Smooth muscle cell (in vitro differentiated cells): Measurements from ENCODE around the gene LSM4. TPM values are rescaled to one million over a fixed set of nuclear protein-coding genes. Genes with fewer than 3 reads are reported as not detected.

ENCODE experiments used
- DNase-seq: peaks from one replicate; lab custom pipeline; 2025; ENCODE audit not compliant: unreplicated experiment; lab: John Stamatoyannopoulos, UW
- H2AFZ ChIP-seq: fragments of 200-600 bp; sonication (generic); 2 replicates; pipeline ENCODE4 v1.6.0; 2016; ENCODE audit warnings: antibody characterized with exemption, low read depth, mild to moderate bottlenecking
- H3F3A ChIP-seq: fragments of 200-600 bp; sonication (generic); 2 replicates; pipeline ENCODE4 v1.6.0; 2017; ENCODE audit warnings: antibody characterized with exemption, low read depth
- H3K27ac ChIP-seq: fragments of 200-600 bp; sonication (generic); 2 replicates; pipeline ENCODE4 v1.5.1; 2016; ENCODE audit warnings: low read depth, mild to moderate bottlenecking
- H3K27me3 ChIP-seq: fragments of 200-600 bp; sonication (generic); 2 replicates; pipeline ENCODE4 v1.6.1; 2016; ENCODE audit warnings: low read depth, mild to moderate bottlenecking
- H3K36me3 ChIP-seq: fragments of 200-600 bp; sonication (generic); 2 replicates; pipeline ENCODE4 v1.5.1; 2016; ENCODE audit warnings: low read depth
- H3K4me1 ChIP-seq: fragments of 200-600 bp; sonication (generic); 2 replicates; pipeline ENCODE4 v1.5.1; 2016; ENCODE audit warnings: low read depth
- H3K4me2 ChIP-seq: fragments of 200-600 bp; sonication (generic); 2 replicates; pipeline ENCODE4 v1.6.0; 2016; ENCODE audit warnings: mild to moderate bottlenecking
- H3K4me3 ChIP-seq: fragments of 200-600 bp; sonication (generic); 2 replicates; pipeline ENCODE4 v1.5.1; 2016; ENCODE audit warnings: mild to moderate bottlenecking
- H3K79me2 ChIP-seq: fragments of 200-600 bp; sonication (generic); 2 replicates; pipeline ENCODE4 v1.6.0; 2016; ENCODE audit warnings: low read depth, mild to moderate bottlenecking
- H3K9ac ChIP-seq: fragments of 200-600 bp; sonication (generic); 2 replicates; pipeline ENCODE4 v1.6.0; 2016; ENCODE audit warnings: low read depth
- H3K9me3 ChIP-seq: fragments of 200-600 bp; sonication (generic); replicated peaks from 2 replicates; pipeline ENCODE4 v1.5.1; 2016; ENCODE audit warnings: low read depth
- H4K20me1 ChIP-seq: fragments of 200-600 bp; sonication (generic); 2 replicates; pipeline ENCODE4 v1.6.0; 2016; ENCODE audit warnings: low read depth
- WGBS: methylation state at CpG from one replicate; pipeline ENCODE4 v1.1.7; 2016; ENCODE audit warnings: low lambda C conversion rate; 5-methylcytosine and 5-hydroxymethylcytosine counted together
- polyA plus RNA-seq: library from polyadenylated mRNA; unstranded; fragments of >200 nt; fragmentation: Nextera tagmentation; extraction: Ambion mirVana; gene quantifications from 2 replicates; pipeline ENCODE4 v1.2.1, GENCODE V29; 2016
- total RNA-seq: library from RNA; depleted of rRNA; stranded (reverse); fragments of >200 nt; gene quantifications from 2 replicates; pipeline ENCODE4 v1.2.3, GENCODE V29; 2014
- TF ChIP-seq, protein P1 (sequence below): fragments of 200-600 bp; sonication (generic); IDR thresholded peaks from 2 replicates; pipeline ENCODE4 v1.5.1; 2017; ENCODE audit warnings: borderline replicate concordance, mild to moderate bottlenecking, antibody characterized with exemption; ENCODE audit not compliant: insufficient read depth, poor library complexity, severe bottlenecking

The LSM4 gene
- total and polyA plus RNA-seq, 2 experiments from 2014 or later: 116 to 156 TPM

DNA sequence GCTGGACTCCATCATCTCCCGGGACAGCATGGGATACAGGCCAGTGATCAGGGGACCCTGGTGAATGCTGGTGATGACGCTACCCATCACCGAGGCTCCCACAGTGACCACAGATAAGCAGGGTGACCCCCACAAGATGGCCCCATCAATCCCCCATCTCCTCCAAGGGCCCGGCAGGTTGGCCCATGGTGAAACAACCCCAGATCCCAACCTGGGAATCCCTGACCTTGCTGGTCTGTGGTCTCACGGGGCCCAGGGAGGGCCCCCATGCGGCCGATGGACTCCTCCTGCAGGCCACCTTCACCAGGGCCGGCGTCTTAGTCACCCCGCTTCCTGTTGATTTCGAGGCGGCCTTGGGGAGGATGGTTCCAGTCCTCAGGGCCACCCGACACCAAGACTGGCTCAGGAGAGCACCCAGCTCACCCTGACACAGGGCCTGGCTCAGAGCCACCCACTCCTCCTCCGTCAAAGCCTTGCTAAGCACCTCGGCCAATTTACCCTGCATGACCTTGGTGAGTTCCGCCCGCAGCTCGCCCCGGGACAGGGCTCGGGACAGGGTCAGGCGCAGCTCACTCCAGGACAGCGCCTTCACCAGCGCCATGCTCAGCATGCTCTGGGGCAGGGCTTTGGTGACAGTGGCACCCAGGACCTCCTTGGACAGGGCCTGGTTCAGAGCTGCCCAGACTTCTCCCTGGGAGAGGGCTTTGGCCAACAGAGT is 58.6 kb downstream of the LSM4 start:
- no peaks in the 10 kb centered on the region for H3F3A ChIP-seq
- no peak overlapping the region for H2AFZ ChIP-seq
- H3K4me1 ChIP-seq: no peaks in the 10 kb centered on the region
- no peaks in the 10 kb centered on the region for H4K20me1 ChIP-seq
- WGBS: 96% methylated on average over 19 of the region's 23 CpGs
- H3K27ac ChIP-seq: no peak overlapping the region
- no peak for DNase-seq
- H3K4me3 ChIP-seq: no peak overlapping the region
- H3K4me2 ChIP-seq: no peak overlapping the region
- no peaks in the 10 kb centered on the region for H3K27me3 ChIP-seq
- no peak overlapping the region for H3K9ac ChIP-seq
- H3K9me3 ChIP-seq: no peaks in the 10 kb centered on the region
- no peaks in the 10 kb centered on the region for H3K36me3 ChIP-seq
- H3K79me2 ChIP-seq: no peaks in the 10 kb centered on the region
- TF ChIP-seq, protein P1, sequence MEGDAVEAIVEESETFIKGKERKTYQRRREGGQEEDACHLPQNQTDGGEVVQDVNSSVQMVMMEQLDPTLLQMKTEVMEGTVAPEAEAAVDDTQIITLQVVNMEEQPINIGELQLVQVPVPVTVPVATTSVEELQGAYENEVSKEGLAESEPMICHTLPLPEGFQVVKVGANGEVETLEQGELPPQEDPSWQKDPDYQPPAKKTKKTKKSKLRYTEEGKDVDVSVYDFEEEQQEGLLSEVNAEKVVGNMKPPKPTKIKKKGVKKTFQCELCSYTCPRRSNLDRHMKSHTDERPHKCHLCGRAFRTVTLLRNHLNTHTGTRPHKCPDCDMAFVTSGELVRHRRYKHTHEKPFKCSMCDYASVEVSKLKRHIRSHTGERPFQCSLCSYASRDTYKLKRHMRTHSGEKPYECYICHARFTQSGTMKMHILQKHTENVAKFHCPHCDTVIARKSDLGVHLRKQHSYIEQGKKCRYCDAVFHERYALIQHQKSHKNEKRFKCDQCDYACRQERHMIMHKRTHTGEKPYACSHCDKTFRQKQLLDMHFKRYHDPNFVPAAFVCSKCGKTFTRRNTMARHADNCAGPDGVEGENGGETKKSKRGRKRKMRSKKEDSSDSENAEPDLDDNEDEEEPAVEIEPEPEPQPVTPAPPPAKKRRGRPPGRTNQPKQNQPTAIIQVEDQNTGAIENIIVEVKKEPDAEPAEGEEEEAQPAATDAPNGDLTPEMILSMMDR: no peak

DNA sequence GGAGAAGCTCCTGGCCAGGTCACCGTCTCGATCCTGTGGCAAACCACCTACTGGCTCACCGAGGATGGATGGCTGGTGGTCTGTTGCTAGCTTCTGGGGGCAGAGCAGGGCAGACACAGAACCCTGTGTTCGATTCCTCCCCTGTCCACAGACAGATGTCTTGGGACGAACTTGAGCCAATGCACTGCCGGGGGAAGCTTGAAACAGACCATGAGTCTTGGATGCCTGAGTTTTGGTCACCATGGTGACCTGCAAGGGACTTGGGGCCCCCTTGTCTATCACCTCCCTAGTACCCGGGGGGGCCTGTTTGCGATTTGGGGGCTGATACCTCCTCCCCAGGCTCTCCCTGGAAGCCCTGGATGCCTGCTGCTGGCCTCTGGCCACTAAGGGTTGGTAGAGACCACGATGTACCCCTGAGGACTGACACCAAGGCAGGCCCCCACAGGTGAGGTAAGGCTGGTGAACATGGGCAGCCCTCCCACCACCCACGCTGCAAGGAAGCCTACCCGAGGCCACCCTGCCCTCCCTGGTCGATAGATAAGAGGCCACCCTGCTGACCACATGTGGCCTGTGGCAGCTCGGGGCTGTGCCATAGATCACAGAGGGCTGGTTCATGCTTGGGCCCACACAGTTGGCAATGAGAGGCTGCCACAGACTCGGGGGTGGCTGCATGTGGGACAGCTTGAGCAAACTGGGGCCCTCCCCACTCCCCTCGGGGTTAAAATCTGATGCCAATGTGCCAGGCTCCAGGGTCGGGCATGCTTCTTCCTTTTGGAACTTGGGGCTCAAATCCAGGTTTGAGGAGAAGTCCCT is 59.3 kb downstream of the LSM4 start:
- Histone ChIP-seq H3K36me3 (no peaks in the 10 kb centered on the region), H3K9me3 (no peaks in the 10 kb centered on the region), H3F3A (no peaks in the 10 kb centered on the region), H3K4me3 (no peak overlapping the region), H3K9ac (no peak overlapping the region), H4K20me1 (no peaks in the 10 kb centered on the region), H3K27me3 (no peaks in the 10 kb centered on the region), H3K4me1 (no peaks in the 10 kb centered on the region), H3K79me2 (no peaks in the 10 kb centered on the region), H2AFZ (no peak overlapping the region), H3K27ac (no peak overlapping the region), H3K4me2 (no peak overlapping the region)
- WGBS: 79% methylated on average over 16 of the region's 16 CpGs
- TF ChIP-seq, protein P1: no peak
- no peak for DNase-seq

DNA sequence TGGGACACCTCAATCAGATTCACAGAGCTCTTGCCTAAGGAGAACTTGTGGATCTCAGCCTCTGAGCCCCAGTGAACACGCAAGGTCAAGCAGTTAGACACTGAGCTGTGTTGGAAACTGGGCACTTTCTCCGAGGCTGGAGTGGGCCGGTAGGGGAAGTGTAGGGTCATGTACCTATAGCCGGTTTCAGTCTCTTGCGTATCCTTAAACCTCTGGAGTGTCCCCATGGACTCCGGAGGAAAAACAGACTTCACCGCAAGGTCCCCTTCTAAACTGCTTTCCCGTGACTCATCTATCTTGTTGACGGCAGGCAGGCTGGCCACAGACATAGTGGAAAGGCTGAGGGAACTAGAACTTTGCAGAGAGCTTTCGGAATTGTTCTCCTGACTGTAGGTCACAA is 60.0 kb downstream of the LSM4 start:
- no peak for DNase-seq
- H3K79me2 ChIP-seq: no peaks in the 10 kb centered on the region
- no peaks in the 10 kb centered on the region for H3K27me3 ChIP-seq
- WGBS: 73% methylated on average over 10 of the region's 10 CpGs
- H3F3A ChIP-seq: no peaks in the 10 kb centered on the region
- H3K9ac ChIP-seq: no peak overlapping the region
- H4K20me1 ChIP-seq: no peaks in the 10 kb centered on the region
- no peak overlapping the region for H3K4me3 ChIP-seq
- no peaks in the 10 kb centered on the region for H3K4me1 ChIP-seq
- H3K27ac ChIP-seq: no peak overlapping the region
- H3K9me3 ChIP-seq: no peaks in the 10 kb centered on the region
- no peak overlapping the region for H3K4me2 ChIP-seq
- H3K36me3 ChIP-seq: no peaks in the 10 kb centered on the region
- TF ChIP-seq, protein P1: no peak
- H2AFZ ChIP-seq: no peak overlapping the region

DNA sequence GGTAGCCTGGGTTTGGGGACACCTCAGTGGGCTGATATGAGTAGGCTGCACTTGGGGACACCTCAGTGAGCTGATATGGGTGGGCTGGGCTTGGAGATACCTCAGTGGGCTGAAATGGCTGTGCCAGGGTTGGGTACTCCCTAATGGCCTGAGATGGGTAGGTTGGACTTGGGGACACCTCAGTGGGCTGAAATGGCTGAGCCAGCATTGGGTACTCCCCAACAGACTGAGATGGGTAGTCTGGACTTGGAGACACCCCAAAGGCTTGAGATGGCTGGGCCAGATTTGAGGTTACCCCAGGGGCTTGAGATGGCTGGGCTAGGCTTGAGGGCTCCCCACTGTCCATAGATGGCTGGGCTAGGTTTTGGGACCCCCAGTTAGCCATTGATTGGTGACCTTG is 60.7 kb downstream of the LSM4 start:
- Histone ChIP-seq H3K4me2 (no peak overlapping the region), H3K27me3 (no peaks in the 10 kb centered on the region), H2AFZ (no peak overlapping the region), H3K36me3 (no peaks in the 10 kb centered on the region), H3K4me1 (no peaks in the 10 kb centered on the region), H4K20me1 (no peaks in the 10 kb centered on the region), H3K9ac (no peak overlapping the region), H3F3A (no peaks in the 10 kb centered on the region), H3K27ac (no peak overlapping the region), H3K79me2 (no peaks in the 10 kb centered on the region), H3K4me3 (no peak overlapping the region), H3K9me3 (no peaks in the 10 kb centered on the region)
- DNase-seq: no peak
- TF ChIP-seq, protein P1: no peak
